Natural killer cell (primary cell): Measurements from ENCODE around the gene PCDH17. TPM values are rescaled to one million over a fixed set of nuclear protein-coding genes. Genes with fewer than 3 reads are reported as not detected.

Experiments used
- ATAC-seq, 3 donors: fragments of 150-1000 bp in 2 of 3; fragments of 200-7000 bp in 1 of 3; cut with Tn5 transposase; 1 replicate in 1 of 3; 2 replicates in 2 of 3; pipeline ENCODE4 v1.10.0; 2021; ENCODE audit warnings: mild to moderate bottlenecking in 2 of 3, moderate library complexity in 2 of 3
- DNase-seq, 2 donors: peaks; one replicate each; pipeline versions ENCODE4 v3.0.0 to v3.0.0-alpha.2; 2013 to 2021; ENCODE audit warnings: mixed read lengths in 1 of 2
- H3K27ac ChIP-seq: one replicate; pipeline ENCODE4 v1.5.1; 2013; ENCODE audit warnings: mild to moderate bottlenecking, low read length
- H3K27me3 ChIP-seq: one replicate; pipeline ENCODE4 v1.6.1; 2013; ENCODE audit warnings: low read length; ENCODE audit not compliant: control insufficient read depth, insufficient read depth
- H3K36me3 ChIP-seq: one replicate; pipeline ENCODE4 v1.6.1; 2013; ENCODE audit warnings: low read length; ENCODE audit not compliant: control insufficient read depth, insufficient read depth
- H3K4me1 ChIP-seq: one replicate; pipeline ENCODE4 v1.6.1; 2013; ENCODE audit warnings: low read length; ENCODE audit not compliant: control insufficient read depth, insufficient read depth
- H3K4me3 ChIP-seq: one replicate; pipeline ENCODE4 v1.5.1; 2013; ENCODE audit warnings: low read length
- H3K9me3 ChIP-seq: one replicate; pipeline ENCODE4 v1.6.1; 2013; ENCODE audit warnings: low read length; ENCODE audit not compliant: control insufficient read depth, insufficient read depth
- H3K27ac Mint-ChIP-seq, 2 donors: one replicate each; pipeline ENCODE4 v1.8.0; 2022; ENCODE audit warnings: mild to moderate bottlenecking in 2 of 2, mixed read lengths in 2 of 2, moderate library complexity in 1 of 2
- H3K27me3 Mint-ChIP-seq, 2 donors: one replicate each; pipeline ENCODE4 v1.8.0; 2022; ENCODE audit warnings: low read depth in 2 of 2, mixed read lengths in 2 of 2
- H3K36me3 Mint-ChIP-seq: one replicate; pipeline ENCODE4 v1.8.0; 2022; ENCODE audit warnings: mixed read lengths
- H3K4me1 Mint-ChIP-seq, 2 donors: one replicate each; pipeline ENCODE4 v1.8.0; 2022; ENCODE audit warnings: mixed read lengths in 2 of 2
- H3K4me3 Mint-ChIP-seq: one replicate; pipeline ENCODE4 v1.8.0; 2022; ENCODE audit warnings: mild to moderate bottlenecking, moderate library complexity, mixed read lengths
- H3K9me3 Mint-ChIP-seq, 2 donors: one replicate each; pipeline ENCODE4 v1.8.0; 2022; ENCODE audit warnings: mixed read lengths in 2 of 2
- CTCF ChIP-seq: fragments of 200-600 bp; IDR thresholded peaks from one replicate; pipeline ENCODE4 v1.8.0; 2022; ENCODE audit warnings: antibody characterized with exemption
- WGBS: methylation state at CpG from one replicate; pipeline ENCODE4 v1.1.7; 2013; ENCODE audit warnings: missing lambda C conversion rate; ENCODE audit not compliant: insufficient coverage; 5-methylcytosine and 5-hydroxymethylcytosine counted together
- intact Hi-C: fragments of 100-400 bp; cut with micrococcal nuclease; formaldehyde crosslinking; loops from one replicate; pipeline ENCODE4 v1.14.2; 2022
- total RNA-seq, 4 donors: library from RNA; stranded (reverse); fragments of 120-200 nt in 1 of 4; gene quantifications; one replicate each; pipeline versions ENCODE4 v1.2.3 to v1.2.4, GENCODE V29; 2013 to 2022

Gene PCDH17
- total RNA-seq, 3 donors from 2014 or later (not counting 1 experiment from before 2014, with no cell fraction given), result not detected

GRCh38 chr13:57588639-57589038 lies 42.9 kb upstream of the PCDH17 start:
- no peaks in the 10 kb centered on the region for H3K27me3 ChIP-seq
- Mint-ChIP-seq H3K9me3 (peaks cover 12 to 19% of the 10 kb centered on the region in 2 donors), H3K4me1 (no peaks in the 10 kb centered on the region), H3K27me3 (no peaks in the 10 kb centered on the region), H3K4me3 (no peak overlapping the region), H3K27ac (no peak overlapping the region), H3K36me3 (no peaks in the 10 kb centered on the region)
- H3K27ac ChIP-seq, result no peak overlapping the region
- no peak for TF ChIP-seq CTCF
- ATAC-seq (no peak), DNase-seq (no peak)
- no peaks in the 10 kb centered on the region for H3K4me1 ChIP-seq
- intact Hi-C loops, result no loop called here
- H3K4me3 ChIP-seq, result no peak overlapping the region
- no peaks in the 10 kb centered on the region for H3K36me3 ChIP-seq
- WGBS, result no CpG with 5 or more reads among the region's 3 CpGs
- no peaks in the 10 kb centered on the region for H3K9me3 ChIP-seq

GRCh38 chr13:57595775-57596174 lies 35.8 kb upstream of the PCDH17 start:
- Mint-ChIP-seq H3K27ac (no peak overlapping the region), H3K36me3 (peaks cover 8% of the 10 kb centered on the region), H3K9me3 (peaks cover 8 to 22% of the 10 kb centered on the region in 2 donors), H3K27me3 (no peaks in the 10 kb centered on the region), H3K4me1 (no peaks in the 10 kb centered on the region), H3K4me3 (no peak overlapping the region)
- TF ChIP-seq CTCF, result no peak
- no peak overlapping the region for H3K27ac ChIP-seq
- no peaks in the 10 kb centered on the region for H3K4me1 ChIP-seq
- ATAC-seq (no peak), DNase-seq (no peak)
- no peaks in the 10 kb centered on the region for H3K9me3 ChIP-seq
- no peaks in the 10 kb centered on the region for H3K27me3 ChIP-seq
- H3K36me3 ChIP-seq, result no peaks in the 10 kb centered on the region
- no CpG with 5 or more reads among the region's 1 CpG for WGBS
- intact Hi-C loops, result no loop called here
- H3K4me3 ChIP-seq, result no peak overlapping the region

- no peaks in the 10 kb centered on the region for H3K27me3 ChIP-seq
- H3K27ac ChIP-seq, result no peak overlapping the region
- peaks cover 6 to 17% of the 10 kb centered on the region in 2 donors for H3K9me3 Mint-ChIP-seq
- no peaks in the 10 kb centered on the region for H3K4me1 ChIP-seq
- 55% methylated on average over 2 of the region's 3 CpGs for WGBS
- no peak overlapping the region for H3K4me3 ChIP-seq
- intact Hi-C loops, result no loop called here
- H3K4me1 Mint-ChIP-seq, result no peaks in the 10 kb centered on the region
- no peaks in the 10 kb centered on the region for H3K27me3 Mint-ChIP-seq
- DNase-seq, result no peak
- ATAC-seq, result no peak
- H3K4me3 Mint-ChIP-seq, result no peak overlapping the region
- peaks cover 17% of the 10 kb centered on the region for H3K36me3 Mint-ChIP-seq
- no peak overlapping the region for H3K27ac Mint-ChIP-seq
- no peaks in the 10 kb centered on the region for H3K9me3 ChIP-seq
- H3K36me3 ChIP-seq, result no peaks in the 10 kb centered on the region
- TF ChIP-seq CTCF, result no peak
Measured at GRCh38 chr13:57601536-57601935, 30.0 kb upstream of the PCDH17 start.

- H3K4me1 ChIP-seq, result no peaks in the 10 kb centered on the region
- TF ChIP-seq CTCF, result no peak
- H3K4me1 Mint-ChIP-seq, result no peaks in the 10 kb centered on the region
- no peaks in the 10 kb centered on the region for H3K36me3 ChIP-seq
- WGBS, result 83% methylated on average over 2 of the region's 2 CpGs
- no peaks in the 10 kb centered on the region for H3K27me3 ChIP-seq
- peaks cover 9% of the 10 kb centered on the region for H3K36me3 Mint-ChIP-seq
- DNase-seq, result no peak
- no peak overlapping the region for H3K4me3 Mint-ChIP-seq
- H3K27ac ChIP-seq, result no peak overlapping the region
- H3K27me3 Mint-ChIP-seq, result no peaks in the 10 kb centered on the region
- intact Hi-C loops, result no loop called here
- ATAC-seq, result no peak
- no peaks in the 10 kb centered on the region for H3K9me3 ChIP-seq
- no peak overlapping the region for H3K4me3 ChIP-seq
- no peak overlapping the region for H3K27ac Mint-ChIP-seq
- peaks cover 1 to 5% of the 10 kb centered on the region in 2 donors for H3K9me3 Mint-ChIP-seq
Measured at GRCh38 chr13:57604442-57604841, 27.1 kb upstream of the PCDH17 start.
